ENCODE results near the gene DARS2.

DARS2 gene

GRCh38 chr1:173887627-173888026 lies 63.2 kb downstream of the DARS2 start:
- no peak for DNase-seq (ENCODE audit: low spot score)

GRCh38 chr1:173888749-173889148 lies 64.3 kb downstream of the DARS2 start:
- no peak for DNase-seq (ENCODE audit: low spot score)

GRCh38 chr1:173889885-173890284 lies 65.4 kb downstream of the DARS2 start:
- DNase-seq (ENCODE audit: low spot score): no peak

GRCh38 chr1:173893611-173894010 lies 69.1 kb downstream of the DARS2 start:
- no peak for DNase-seq (ENCODE audit: low spot score)

- no peak for DNase-seq (ENCODE audit: low spot score)
These were observed 69.7 kb downstream of the DARS2 start for GRCh38 chr1:173894189-173894588.

GRCh38 chr1:173900427-173900826 lies 76.0 kb downstream of the DARS2 start:
- no peak for DNase-seq (ENCODE audit: low spot score)

- DNase-seq (ENCODE audit: low spot score): no peak
These were observed 76.5 kb downstream of the DARS2 start for GRCh38 chr1:173900992-173901391.

- no peak for DNase-seq (ENCODE audit: low spot score)
These were observed 79.5 kb downstream of the DARS2 start for GRCh38 chr1:173903827-173904531.

Small RNA genes lying within 50 kb of the gene (small RNA-seq; reads per million reads assigned to genes)
- gene RF00019: 0 reads per million in 2 experiments

Measured in SK-N-DZ (cell line).